ENCODE results near the gene SCIN.

- TF ChIP-seq EZH2phosphoT487 (IDR thresholded peaks at IDR 0.05; ENCODE audit: insufficient read depth, low read depth) (no peak), EZH2 (IDR thresholded peaks at IDR 0.05; ENCODE audit: insufficient read depth, poor library complexity, severe bottlenecking) (no peak)
These were observed 38.7 kb upstream of the SCIN start for GRCh38 chr7:12531784-12532183.
